HUES48 (cell line): ENCODE data around the gene ABCG4.

Experiments
- H3K27ac ChIP-seq: one replicate; pipeline ENCODE4 v1.7.0; 2013; ENCODE audit warnings: low read depth, low read length, inconsistent platforms
- H3K27me3 ChIP-seq: 2 replicates; pipeline ENCODE4 v1.6.1; 2013; ENCODE audit warnings: mild to moderate bottlenecking, low read length; ENCODE audit not compliant: control insufficient read depth, insufficient read depth
- H3K36me3 ChIP-seq: 2 replicates; pipeline ENCODE4 v1.6.1; 2013; ENCODE audit warnings: low read length; ENCODE audit not compliant: control insufficient read depth, insufficient read depth
- H3K4me1 ChIP-seq: 2 replicates; pipeline ENCODE4 v1.6.1; 2013; ENCODE audit warnings: mild to moderate bottlenecking, low read length; ENCODE audit not compliant: control insufficient read depth, insufficient read depth
- H3K4me3 ChIP-seq: 2 replicates; pipeline ENCODE4 v1.5.1; 2013; ENCODE audit warnings: mild to moderate bottlenecking, low read depth, low read length
- H3K9ac ChIP-seq: 2 replicates; pipeline ENCODE4 v1.6.1; 2013; ENCODE audit warnings: mild to moderate bottlenecking, low read depth, low read length, moderate library complexity
- H3K9me3 ChIP-seq: 2 replicates; pipeline ENCODE4 v1.6.1; 2013; ENCODE audit warnings: low read length; ENCODE audit not compliant: control insufficient read depth, insufficient read depth

ABCG4 gene

GRCh38 chr11:119116601-119117000 lies 32.3 kb upstream of the ABCG4 start:
- H3K9ac ChIP-seq = no peak overlapping the region
- no peak overlapping the region for H3K4me3 ChIP-seq
- peaks cover 4% of the 10 kb centered on the region; the same call in 1 of the 2 replicates for H3K36me3 ChIP-seq
- no peaks in the 10 kb centered on the region for H3K9me3 ChIP-seq
- no peak overlapping the region for H3K27ac ChIP-seq
- H3K27me3 ChIP-seq = no peaks in the 10 kb centered on the region
- H3K4me1 ChIP-seq = peaks cover 3% of the 10 kb centered on the region; the same call in 1 of the 2 replicates

GRCh38 chr11:119117004-119117706 lies 31.7 kb upstream of the ABCG4 start:
- H3K9me3 ChIP-seq = no peaks in the 10 kb centered on the region
- H3K27ac ChIP-seq = no peak overlapping the region
- peaks cover 5% of the 10 kb centered on the region for H3K4me1 ChIP-seq
- H3K4me3 ChIP-seq = no peak overlapping the region
- no peak overlapping the region for H3K9ac ChIP-seq
- peaks cover 3% of the 10 kb centered on the region; the same call in 1 of the 2 replicates for H3K36me3 ChIP-seq
- no peaks in the 10 kb centered on the region for H3K27me3 ChIP-seq

- H3K9ac ChIP-seq = no peak overlapping the region
- H3K36me3 ChIP-seq = 0 out of 2 replicates have a peak, but pooled peaks cover 3% of the 10 kb centered on the region
- H3K4me3 ChIP-seq = no peak overlapping the region
- H3K9me3 ChIP-seq = no peaks in the 10 kb centered on the region
- H3K4me1 ChIP-seq = peaks cover 9% of the 10 kb centered on the region
- no peaks in the 10 kb centered on the region for H3K27me3 ChIP-seq
- no peak overlapping the region for H3K27ac ChIP-seq
Observed at GRCh38 chr11:119118227-119118626, 30.6 kb upstream of the ABCG4 start.

- no peaks in the 10 kb centered on the region for H3K9me3 ChIP-seq
- no peak overlapping the region for H3K4me3 ChIP-seq
- H3K4me1 ChIP-seq = peaks cover 9% of the 10 kb centered on the region
- no peak overlapping the region for H3K9ac ChIP-seq
- peaks cover 8% of the 10 kb centered on the region for H3K36me3 ChIP-seq
- no peaks in the 10 kb centered on the region for H3K27me3 ChIP-seq
- no peak overlapping the region for H3K27ac ChIP-seq
Observed at GRCh38 chr11:119118946-119119345, 29.9 kb upstream of the ABCG4 start.

DNA sequence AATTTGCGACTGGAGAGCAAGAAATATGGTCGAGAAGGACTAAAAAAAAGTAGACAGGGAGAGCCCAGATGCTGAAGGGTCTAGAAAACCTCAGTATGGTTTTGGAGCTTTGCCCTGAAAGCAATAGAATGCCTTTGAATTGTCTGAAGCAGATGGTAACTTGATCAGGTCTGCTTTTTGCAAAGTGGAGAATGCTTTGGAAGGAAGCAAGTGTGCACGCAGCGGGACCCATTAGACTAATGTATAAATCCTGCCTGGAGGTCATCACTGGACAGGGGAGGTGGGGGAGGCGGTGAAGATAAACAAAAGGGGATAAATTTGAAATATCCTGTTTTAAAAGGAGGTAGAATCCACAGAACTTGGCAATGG lies 28.2 kb upstream of the ABCG4 start:
- no peaks in the 10 kb centered on the region for H3K9me3 ChIP-seq
- H3K9ac ChIP-seq = peak overlapping the region; percentile 66
- peak overlapping the region; percentile 66 for H3K4me3 ChIP-seq
- H3K27me3 ChIP-seq = no peaks in the 10 kb centered on the region
- peak overlapping the region; percentile 33 for H3K27ac ChIP-seq
- H3K4me1 ChIP-seq = peaks cover 9% of the 10 kb centered on the region
- peaks cover 13% of the 10 kb centered on the region for H3K36me3 ChIP-seq

- Histone ChIP-seq H3K4me1 (peaks cover 9% of the 10 kb centered on the region), H3K27ac (peak within 1 kb of the TSS; percentile 66), H3K4me3 (peak within 1 kb of the TSS; percentile 83), H3K36me3 (peaks cover 13% of the 10 kb centered on the region), H3K27me3 (no peaks in the 10 kb centered on the region), H3K9ac (peak within 1 kb of the TSS; percentile 66), H3K9me3 (no peaks in the 10 kb centered on the region)
Observed at GRCh38 chr11:119121008-119121810, 27.6 kb upstream of the ABCG4 start, which contains the start of gene HINFP. Gene HINFP, plus strand, starts transcription at chr11:119121580. Its CDS starts 5,365 bp downstream, at chr11:119126945.

DNA sequence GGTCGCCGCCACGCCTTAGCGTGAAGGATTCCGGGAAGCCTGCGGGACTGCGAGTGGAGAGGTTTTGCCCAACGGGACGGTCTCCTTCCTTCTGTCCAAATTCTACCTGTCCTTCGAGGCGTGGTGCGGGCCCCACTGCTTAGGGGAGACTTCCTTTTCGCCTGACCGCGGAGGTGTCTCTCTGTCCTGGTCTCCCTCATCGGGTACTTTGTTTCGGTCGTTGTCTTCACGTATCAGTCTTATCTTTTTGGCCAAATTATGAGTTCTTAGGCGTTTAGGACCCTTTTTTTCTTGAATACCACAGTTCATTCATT lies 27.1 kb upstream of the ABCG4 start:
- Histone ChIP-seq H3K27me3 (no peaks in the 10 kb centered on the region), H3K36me3 (peaks cover 13% of the 10 kb centered on the region), H3K4me3 (peak overlapping the region; percentile 83), H3K4me1 (peaks cover 9% of the 10 kb centered on the region), H3K27ac (peak overlapping the region; percentile 66), H3K9me3 (no peaks in the 10 kb centered on the region), H3K9ac (peak overlapping the region; percentile 65)

DNA sequence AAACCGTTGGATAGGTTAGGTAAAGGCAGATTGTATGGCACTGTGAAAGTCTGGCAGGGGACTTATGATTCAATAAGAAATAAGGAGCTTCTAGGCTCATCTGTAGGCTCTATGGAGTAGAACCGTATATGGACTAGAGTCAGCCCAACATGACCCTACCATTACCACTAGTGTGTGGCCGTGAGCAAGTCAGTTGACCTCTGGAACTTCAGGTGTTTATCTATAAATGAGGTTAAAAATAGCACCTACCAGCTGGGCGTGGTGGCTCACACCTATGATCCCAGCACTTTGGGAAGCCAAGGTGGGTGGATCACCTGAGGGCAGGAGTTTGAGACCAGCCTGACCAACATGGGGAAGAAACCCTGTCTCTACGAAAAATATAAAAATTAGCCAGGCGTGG lies 23.0 kb upstream of the ABCG4 start:
- Histone ChIP-seq H3K4me3 (no peak overlapping the region), H3K27me3 (no peaks in the 10 kb centered on the region), H3K27ac (no peak overlapping the region), H3K9ac (no peak overlapping the region), H3K4me1 (peaks cover 5% of the 10 kb centered on the region), H3K9me3 (no peaks in the 10 kb centered on the region), H3K36me3 (peaks cover 32% of the 10 kb centered on the region)

DNA sequence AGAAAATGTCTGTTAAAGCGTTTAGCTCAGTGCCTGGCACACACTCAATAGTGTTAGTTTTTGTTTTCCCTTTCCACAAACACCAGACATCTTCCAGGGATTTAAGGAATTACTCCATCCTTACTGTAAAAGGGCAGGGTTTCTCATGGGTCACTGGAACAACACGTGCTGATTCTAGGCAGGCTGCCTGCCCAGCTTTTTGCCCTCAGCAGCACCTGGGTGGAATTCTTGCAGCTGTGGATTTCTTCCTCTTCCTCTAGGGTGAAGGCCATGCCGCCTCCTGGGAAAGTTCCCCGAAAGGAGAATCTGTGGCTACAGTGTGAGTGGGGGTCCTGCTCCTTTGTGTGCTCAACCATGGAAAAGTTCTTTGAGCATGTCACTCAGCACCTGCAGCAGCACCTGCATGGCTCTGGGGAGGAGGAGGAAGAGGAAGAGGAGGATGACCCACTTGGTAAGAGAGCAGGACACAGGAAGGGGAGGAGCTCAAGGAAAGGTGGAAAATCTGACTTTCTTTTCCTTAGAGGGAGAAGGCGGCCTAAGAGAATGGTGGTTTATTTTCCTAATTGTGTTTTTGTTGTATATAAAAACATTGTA lies 22.1 kb upstream of the ABCG4 start:
- Histone ChIP-seq H3K27ac (no peak overlapping the region), H3K4me1 (peaks cover 5% of the 10 kb centered on the region), H3K9ac (no peak overlapping the region), H3K9me3 (no peaks in the 10 kb centered on the region), H3K36me3 (peaks cover 42% of the 10 kb centered on the region), H3K27me3 (no peaks in the 10 kb centered on the region), H3K4me3 (no peak overlapping the region)

- H3K36me3 ChIP-seq = peaks cover 59% of the 10 kb centered on the region
Observed at GRCh38 chr11:119130662-119131061, 18.2 kb upstream of the ABCG4 start.

More at GRCh38 chr11:119130662-119131061, 18.2 kb upstream of the ABCG4 start:
- Histone ChIP-seq H3K27me3 (no peaks in the 10 kb centered on the region), H3K4me1 (no peaks in the 10 kb centered on the region), H3K9me3 (no peaks in the 10 kb centered on the region), H3K27ac (no peak overlapping the region), H3K4me3 (no peak overlapping the region), H3K9ac (no peak overlapping the region)
